A673 (cell line): Measurements from ENCODE around the gene SEC16A.

Source experiments
- CTCF ChIP-seq: fragments of 300-800, 200-600 bp; sonication (generic); conservative IDR thresholded peaks from 2 replicates; pipeline ENCODE4 v1.5.1; 2017; ENCODE audit warnings: low read depth, mild to moderate bottlenecking, antibody characterized with exemption, low read length, moderate library complexity, mixed read lengths
- EZH2 ChIP-seq: fragments of 200-600 bp; sonication (generic); IDR thresholded peaks from 2 replicates; pipeline ENCODE4 v1.6.1; 2017; ENCODE audit warnings: borderline replicate concordance, low read depth, mild to moderate bottlenecking, mixed read lengths, antibody characterized with exemption, low read length; ENCODE audit not compliant: poor library complexity, severe bottlenecking

GRCh38 chr9:136470792-136471469 lies 11.9 kb downstream of the SEC16A start:
- TF ChIP-seq CTCF (no peak), EZH2 (no peak)
